ENCODE measurements around the gene ALG10B.
"Not testable (repeated sequence)": the region's sequence is repeated elsewhere in the genome, so short reads cannot be mapped to it uniquely, and the experiment has no call there.

Gene ALG10B

DNA sequence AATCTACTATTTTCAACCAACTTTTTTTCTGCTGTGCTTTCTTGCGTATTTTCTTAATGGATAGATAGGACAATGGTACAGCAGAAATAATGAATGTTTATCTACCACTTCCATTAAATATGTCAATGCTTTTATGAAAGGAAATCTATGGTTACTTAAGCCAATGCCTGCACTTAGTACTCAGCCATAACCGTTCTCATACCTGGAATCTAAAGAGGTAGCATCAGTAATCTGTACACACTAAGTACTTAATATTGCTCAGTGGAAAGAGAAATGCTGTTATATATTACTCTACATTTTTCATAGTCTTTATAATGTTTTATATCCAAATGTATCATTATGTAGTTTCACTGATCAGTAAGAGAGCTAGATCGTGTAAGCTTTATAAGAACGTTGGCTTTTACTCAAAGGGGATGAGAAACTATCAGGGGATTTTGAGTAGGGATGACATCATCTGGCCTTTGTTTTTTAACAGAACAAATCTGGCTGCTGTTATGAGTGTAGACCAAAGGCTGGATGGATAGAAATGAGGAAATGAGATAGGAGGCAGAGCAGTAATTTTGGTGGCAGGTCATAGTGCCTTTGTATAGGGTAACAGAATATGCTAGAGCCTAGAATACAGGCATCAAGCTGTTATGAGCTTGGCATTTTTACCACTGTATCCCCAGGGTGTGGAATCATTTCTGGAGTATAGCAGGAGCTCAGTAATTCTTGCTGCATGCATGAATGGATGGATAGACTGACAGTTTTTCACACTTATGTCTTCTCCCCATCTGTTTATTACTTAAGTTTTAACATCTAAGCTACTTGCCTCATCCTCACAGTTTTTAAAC lies 34.0 kb downstream of the ALG10B start:
- no peak overlapping the region for H3K27ac ChIP-seq (ENCODE audit: poor library complexity, severe bottlenecking)
- H3K27me3 ChIP-seq (ENCODE audit: insufficient read depth, poor library complexity, severe bottlenecking): no peaks in the 10 kb centered on the region
- H3K36me3 ChIP-seq (ENCODE audit: low read depth): no peaks in the 10 kb centered on the region
- no peak overlapping the region for H3K4me3 ChIP-seq (ENCODE audit: severe bottlenecking)
- DNase-seq (ENCODE audit: low spot score): no peak
- TF ChIP-seq, protein P1, sequence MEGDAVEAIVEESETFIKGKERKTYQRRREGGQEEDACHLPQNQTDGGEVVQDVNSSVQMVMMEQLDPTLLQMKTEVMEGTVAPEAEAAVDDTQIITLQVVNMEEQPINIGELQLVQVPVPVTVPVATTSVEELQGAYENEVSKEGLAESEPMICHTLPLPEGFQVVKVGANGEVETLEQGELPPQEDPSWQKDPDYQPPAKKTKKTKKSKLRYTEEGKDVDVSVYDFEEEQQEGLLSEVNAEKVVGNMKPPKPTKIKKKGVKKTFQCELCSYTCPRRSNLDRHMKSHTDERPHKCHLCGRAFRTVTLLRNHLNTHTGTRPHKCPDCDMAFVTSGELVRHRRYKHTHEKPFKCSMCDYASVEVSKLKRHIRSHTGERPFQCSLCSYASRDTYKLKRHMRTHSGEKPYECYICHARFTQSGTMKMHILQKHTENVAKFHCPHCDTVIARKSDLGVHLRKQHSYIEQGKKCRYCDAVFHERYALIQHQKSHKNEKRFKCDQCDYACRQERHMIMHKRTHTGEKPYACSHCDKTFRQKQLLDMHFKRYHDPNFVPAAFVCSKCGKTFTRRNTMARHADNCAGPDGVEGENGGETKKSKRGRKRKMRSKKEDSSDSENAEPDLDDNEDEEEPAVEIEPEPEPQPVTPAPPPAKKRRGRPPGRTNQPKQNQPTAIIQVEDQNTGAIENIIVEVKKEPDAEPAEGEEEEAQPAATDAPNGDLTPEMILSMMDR (IDR thresholded peaks at IDR 0.05; ENCODE audit: poor library complexity, severe bottlenecking): no peak
- H3K4me1 ChIP-seq (ENCODE audit: insufficient read depth, poor library complexity, severe bottlenecking): no peaks in the 10 kb centered on the region
- ATAC-seq (ENCODE audit: low read depth): no peak
- H3K9me3 ChIP-seq (ENCODE audit: severe bottlenecking): no peaks in the 10 kb centered on the region

DNA sequence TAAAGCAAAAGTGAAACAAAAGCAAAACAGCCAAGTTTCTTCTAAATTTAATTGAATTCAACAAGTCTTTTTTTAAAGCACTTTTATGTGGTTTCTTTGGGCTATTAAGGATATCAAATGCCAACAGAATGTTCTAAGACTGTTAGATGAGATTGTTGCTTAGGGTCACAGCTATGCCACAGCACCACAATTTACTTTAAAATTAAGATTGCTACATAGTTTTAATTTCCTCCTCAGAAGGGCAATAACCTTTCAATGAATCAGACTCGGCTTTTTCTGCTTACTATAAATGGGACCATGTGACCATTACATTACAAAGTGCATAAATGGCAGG lies 34.6 kb downstream of the ALG10B start:
- not testable (repeated sequence) for H3K27ac ChIP-seq (ENCODE audit: poor library complexity, severe bottlenecking); H3K36me3 ChIP-seq (ENCODE audit: low read depth); DNase-seq (ENCODE audit: low spot score); H3K4me3 ChIP-seq (ENCODE audit: severe bottlenecking); H3K9me3 ChIP-seq (ENCODE audit: severe bottlenecking); H3K27me3 ChIP-seq (ENCODE audit: insufficient read depth, poor library complexity, severe bottlenecking); ATAC-seq (ENCODE audit: low read depth); H3K4me1 ChIP-seq (ENCODE audit: insufficient read depth, poor library complexity, severe bottlenecking)

DNA sequence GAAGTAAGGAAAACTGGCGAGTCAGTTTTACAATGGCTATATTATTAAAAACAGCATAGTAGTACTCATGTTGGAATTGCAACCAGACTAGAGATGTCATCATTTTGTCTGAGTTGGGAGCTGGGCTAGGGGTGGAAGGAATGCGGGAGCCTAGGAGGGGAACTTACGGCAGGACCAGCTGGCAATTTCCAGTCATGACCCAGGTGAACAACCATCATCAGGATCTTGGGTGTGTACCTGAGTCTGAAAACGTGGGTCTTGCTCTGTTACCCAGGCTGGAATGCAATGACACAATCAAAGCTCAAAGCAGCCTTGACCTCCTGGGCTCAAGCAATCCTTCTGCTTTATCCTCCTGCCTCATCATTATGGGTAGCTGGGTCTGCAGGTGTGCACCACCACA lies 50.9 kb downstream of the ALG10B start:
- TF ChIP-seq, protein P1 (IDR thresholded peaks at IDR 0.05; ENCODE audit: poor library complexity, severe bottlenecking): no peak

DNA sequence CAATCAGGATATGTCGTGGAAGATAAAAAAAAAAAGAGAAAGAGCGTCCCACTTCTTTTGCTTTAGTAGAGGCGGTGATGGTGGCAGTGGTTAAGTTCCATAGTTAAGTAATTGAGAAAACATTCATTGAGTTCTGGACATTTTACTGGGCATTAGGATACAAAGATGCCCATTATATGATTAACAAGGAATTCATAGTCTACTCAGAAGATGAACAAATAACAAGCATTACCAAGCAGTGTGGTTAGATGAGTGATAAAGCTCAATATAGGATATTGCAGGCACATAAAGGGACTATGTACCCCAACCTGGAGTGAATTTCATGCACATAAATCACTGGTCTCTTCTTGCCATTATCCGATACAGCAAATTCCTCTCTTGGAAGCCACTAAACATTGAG lies 53.7 kb downstream of the ALG10B start:
- DNase-seq (ENCODE audit: low spot score) (no peak), ATAC-seq (ENCODE audit: low read depth) (no peak)
- Histone ChIP-seq H3K36me3 (ENCODE audit: low read depth) (no peaks in the 10 kb centered on the region), H3K4me1 (ENCODE audit: insufficient read depth, poor library complexity, severe bottlenecking) (no peaks in the 10 kb centered on the region), H3K4me3 (ENCODE audit: severe bottlenecking) (no peak overlapping the region), H3K27ac (ENCODE audit: poor library complexity, severe bottlenecking) (no peak overlapping the region), H3K9me3 (ENCODE audit: severe bottlenecking) (no peaks in the 10 kb centered on the region), H3K27me3 (ENCODE audit: insufficient read depth, poor library complexity, severe bottlenecking) (no peaks in the 10 kb centered on the region)
- TF ChIP-seq, protein P1 (IDR thresholded peaks at IDR 0.05; ENCODE audit: poor library complexity, severe bottlenecking): no peak

More for the DNA sequence above, 50.9 kb downstream of the ALG10B start:
- Histone ChIP-seq H3K4me1 (ENCODE audit: insufficient read depth, poor library complexity, severe bottlenecking) (no peaks in the 10 kb centered on the region), H3K9me3 (ENCODE audit: severe bottlenecking) (no peaks in the 10 kb centered on the region), H3K4me3 (ENCODE audit: severe bottlenecking) (no peak overlapping the region), H3K27me3 (ENCODE audit: insufficient read depth, poor library complexity, severe bottlenecking) (no peaks in the 10 kb centered on the region), H3K27ac (ENCODE audit: poor library complexity, severe bottlenecking) (no peak overlapping the region), H3K36me3 (ENCODE audit: low read depth) (no peaks in the 10 kb centered on the region)
- DNase-seq (ENCODE audit: low spot score) (no peak), ATAC-seq (ENCODE audit: low read depth) (no peak)

DNA sequence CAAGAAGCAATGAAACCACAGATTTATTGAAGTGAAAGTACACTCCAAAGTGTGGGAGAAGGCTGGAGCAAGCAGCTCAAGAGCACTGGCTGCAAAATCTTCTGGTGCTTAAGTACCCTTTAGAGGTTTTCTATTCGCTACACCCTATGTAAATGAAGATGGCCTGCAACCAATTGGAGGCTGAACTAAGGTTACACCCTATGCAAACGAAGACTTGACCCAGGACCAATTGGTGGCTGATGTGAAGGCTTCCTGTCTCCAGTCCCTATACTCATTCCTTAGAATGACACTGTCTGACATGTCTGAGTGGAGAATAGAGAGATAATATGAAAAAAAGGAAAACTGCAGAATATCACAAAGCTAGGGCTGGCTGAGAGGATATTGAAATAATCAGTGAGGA lies 57.2 kb downstream of the ALG10B start:
- H3K27me3 ChIP-seq (ENCODE audit: insufficient read depth, poor library complexity, severe bottlenecking): no peaks in the 10 kb centered on the region

More for the DNA sequence above, 57.2 kb downstream of the ALG10B start:
- Histone ChIP-seq H3K4me1 (ENCODE audit: insufficient read depth, poor library complexity, severe bottlenecking) (no peaks in the 10 kb centered on the region), H3K9me3 (ENCODE audit: severe bottlenecking) (no peaks in the 10 kb centered on the region), H3K36me3 (ENCODE audit: low read depth) (no peaks in the 10 kb centered on the region), H3K27ac (ENCODE audit: poor library complexity, severe bottlenecking) (no peak overlapping the region), H3K4me3 (ENCODE audit: severe bottlenecking) (no peak overlapping the region)
- TF ChIP-seq, protein P1 (IDR thresholded peaks at IDR 0.05; ENCODE audit: poor library complexity, severe bottlenecking): no peak
- no peak for ATAC-seq (ENCODE audit: low read depth)
- DNase-seq (ENCODE audit: low spot score): no peak

All from RWPE2 (cell line).